HCT116 (cell line): ENCODE data around the gene DLG2.

Experiments used
- CEBPB ChIP-seq: IDR thresholded peaks from 2 replicates; pipeline ENCODE4 v1.6.1; 2012; ENCODE audit warnings: low read depth
- EZH2 ChIP-seq: fragments of 200-600 bp; sonication (generic); IDR thresholded peaks from 2 replicates; pipeline ENCODE4 v1.6.1; 2017; ENCODE audit warnings: antibody characterized with exemption, mixed run types
- EZH2phosphoT487 ChIP-seq: fragments of 200-600 bp; IDR thresholded peaks from 2 replicates; pipeline ENCODE4 v1.6.1; 2018; ENCODE audit warnings: antibody characterized with exemption, borderline replicate concordance
- JUND ChIP-seq: IDR thresholded peaks from 2 replicates; pipeline ENCODE4 v1.6.1; 2012
- POLR2A ChIP-seq: IDR thresholded peaks from 2 replicates; pipeline ENCODE4 v1.7.0; 2011; ENCODE audit warnings: borderline replicate concordance; ENCODE audit not compliant: insufficient read depth, insufficient read length; ENCODE audit errors: extremely low read depth
- POLR2AphosphoS5 ChIP-seq: IDR thresholded peaks from 2 replicates; pipeline ENCODE4 v1.6.1; 2011; ENCODE audit warnings: mild to moderate bottlenecking, low read depth, low read length, moderate library complexity
- RAD21 ChIP-seq: IDR thresholded peaks from 2 replicates; pipeline ENCODE4 v1.6.1; 2012; ENCODE audit warnings: low read depth, mild to moderate bottlenecking
- SP1 ChIP-seq: IDR thresholded peaks from 2 replicates; pipeline ENCODE4 v1.6.1; 2012; ENCODE audit warnings: low read depth
- SRF ChIP-seq: IDR thresholded peaks from 2 replicates; pipeline ENCODE4 v1.6.1; 2012; ENCODE audit warnings: low read depth
- ZNF274 ChIP-seq: fragments of 200-500 bp; sonication (Bioruptor generic); IDR thresholded peaks from 2 replicates; pipeline ENCODE4 v1.6.1; 2014; ENCODE audit warnings: mild to moderate bottlenecking, low read depth, low read length, inconsistent platforms
- TF ChIP-seq, protein P1 (sequence below), 3 experiments: fragments of 200-600 bp in 1 of 3; sonication (generic) in 1 of 3; IDR thresholded peaks in 2 of 3; conservative IDR thresholded peaks in 1 of 3; 2 replicates each; pipeline ENCODE4 v1.5.1; 2012 to 2017; ENCODE audit warnings: low read depth in 2 of 3, low read length in 2 of 3, antibody characterized with exemption in 1 of 3, borderline replicate concordance in 1 of 3, control low read depth in 1 of 3, mild to moderate bottlenecking in 1 of 3, mixed read lengths in 1 of 3, mixed run types in 1 of 3, moderate library complexity in 1 of 3; ENCODE audit not compliant: insufficient read depth in 1 of 3
- TF ChIP-seq, protein P2 (sequence below): IDR thresholded peaks from 2 replicates; pipeline ENCODE4 v1.6.1; 2012
- TF ChIP-seq, protein P3 (sequence below): IDR thresholded peaks from 2 replicates; pipeline ENCODE4 v1.6.1; 2011; ENCODE audit warnings: mild to moderate bottlenecking, low read length, moderate library complexity; ENCODE audit not compliant: insufficient replicate concordance; ENCODE audit errors: extremely low read depth
- TF ChIP-seq, protein P4 (sequence below): IDR thresholded peaks from 2 replicates; pipeline ENCODE4 v1.6.1; 2012; ENCODE audit warnings: low read depth

DNA sequence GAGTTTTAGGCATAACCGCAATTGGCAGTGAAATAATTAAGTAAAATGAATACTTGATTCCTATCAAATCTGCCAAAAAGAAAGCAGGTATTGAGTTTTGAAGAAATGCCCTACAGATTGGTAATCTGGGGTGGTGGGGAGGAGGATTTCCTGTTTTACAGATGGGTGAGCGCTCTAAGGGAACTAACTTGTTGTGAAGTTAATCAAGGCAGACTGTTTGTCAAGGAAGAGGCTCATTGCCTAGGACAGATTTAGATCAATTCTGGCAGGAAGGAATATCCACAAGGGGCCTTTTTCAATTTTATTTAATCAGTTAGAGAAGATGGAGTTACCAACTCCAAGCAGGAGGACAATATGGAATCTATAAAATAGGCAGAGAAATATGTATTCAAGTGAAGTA, 2069.5 kb downstream of the DLG2 start:
- TF ChIP-seq POLR2A: no peak
- no peak for TF ChIP-seq POLR2AphosphoS5
- TF ChIP-seq SP1: no peak
- TF ChIP-seq, protein P1, sequence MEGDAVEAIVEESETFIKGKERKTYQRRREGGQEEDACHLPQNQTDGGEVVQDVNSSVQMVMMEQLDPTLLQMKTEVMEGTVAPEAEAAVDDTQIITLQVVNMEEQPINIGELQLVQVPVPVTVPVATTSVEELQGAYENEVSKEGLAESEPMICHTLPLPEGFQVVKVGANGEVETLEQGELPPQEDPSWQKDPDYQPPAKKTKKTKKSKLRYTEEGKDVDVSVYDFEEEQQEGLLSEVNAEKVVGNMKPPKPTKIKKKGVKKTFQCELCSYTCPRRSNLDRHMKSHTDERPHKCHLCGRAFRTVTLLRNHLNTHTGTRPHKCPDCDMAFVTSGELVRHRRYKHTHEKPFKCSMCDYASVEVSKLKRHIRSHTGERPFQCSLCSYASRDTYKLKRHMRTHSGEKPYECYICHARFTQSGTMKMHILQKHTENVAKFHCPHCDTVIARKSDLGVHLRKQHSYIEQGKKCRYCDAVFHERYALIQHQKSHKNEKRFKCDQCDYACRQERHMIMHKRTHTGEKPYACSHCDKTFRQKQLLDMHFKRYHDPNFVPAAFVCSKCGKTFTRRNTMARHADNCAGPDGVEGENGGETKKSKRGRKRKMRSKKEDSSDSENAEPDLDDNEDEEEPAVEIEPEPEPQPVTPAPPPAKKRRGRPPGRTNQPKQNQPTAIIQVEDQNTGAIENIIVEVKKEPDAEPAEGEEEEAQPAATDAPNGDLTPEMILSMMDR (IDR thresholded peaks at IDR 0.05 in 2 of 3, conservative IDR thresholded peaks at IDR 0.05 in 1 of 3; ENCODE audit: borderline replicate concordance in 1 of 3, insufficient read depth in 1 of 3, low read depth in 2 of 3, low read length in 2 of 3): no peak
- TF ChIP-seq, protein P2, sequence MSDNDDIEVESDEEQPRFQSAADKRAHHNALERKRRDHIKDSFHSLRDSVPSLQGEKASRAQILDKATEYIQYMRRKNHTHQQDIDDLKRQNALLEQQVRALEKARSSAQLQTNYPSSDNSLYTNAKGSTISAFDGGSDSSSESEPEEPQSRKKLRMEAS: no peak
- no peak for TF ChIP-seq RAD21
- TF ChIP-seq EZH2: no peak
- TF ChIP-seq, protein P3, sequence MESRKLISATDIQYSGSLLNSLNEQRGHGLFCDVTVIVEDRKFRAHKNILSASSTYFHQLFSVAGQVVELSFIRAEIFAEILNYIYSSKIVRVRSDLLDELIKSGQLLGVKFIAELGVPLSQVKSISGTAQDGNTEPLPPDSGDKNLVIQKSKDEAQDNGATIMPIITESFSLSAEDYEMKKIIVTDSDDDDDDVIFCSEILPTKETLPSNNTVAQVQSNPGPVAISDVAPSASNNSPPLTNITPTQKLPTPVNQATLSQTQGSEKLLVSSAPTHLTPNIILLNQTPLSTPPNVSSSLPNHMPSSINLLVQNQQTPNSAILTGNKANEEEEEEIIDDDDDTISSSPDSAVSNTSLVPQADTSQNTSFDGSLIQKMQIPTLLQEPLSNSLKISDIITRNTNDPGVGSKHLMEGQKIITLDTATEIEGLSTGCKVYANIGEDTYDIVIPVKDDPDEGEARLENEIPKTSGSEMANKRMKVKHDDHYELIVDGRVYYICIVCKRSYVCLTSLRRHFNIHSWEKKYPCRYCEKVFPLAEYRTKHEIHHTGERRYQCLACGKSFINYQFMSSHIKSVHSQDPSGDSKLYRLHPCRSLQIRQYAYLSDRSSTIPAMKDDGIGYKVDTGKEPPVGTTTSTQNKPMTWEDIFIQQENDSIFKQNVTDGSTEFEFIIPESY: no peak
- no peak for TF ChIP-seq EZH2phosphoT487
- TF ChIP-seq CEBPB: no peak
- TF ChIP-seq, protein P4, sequence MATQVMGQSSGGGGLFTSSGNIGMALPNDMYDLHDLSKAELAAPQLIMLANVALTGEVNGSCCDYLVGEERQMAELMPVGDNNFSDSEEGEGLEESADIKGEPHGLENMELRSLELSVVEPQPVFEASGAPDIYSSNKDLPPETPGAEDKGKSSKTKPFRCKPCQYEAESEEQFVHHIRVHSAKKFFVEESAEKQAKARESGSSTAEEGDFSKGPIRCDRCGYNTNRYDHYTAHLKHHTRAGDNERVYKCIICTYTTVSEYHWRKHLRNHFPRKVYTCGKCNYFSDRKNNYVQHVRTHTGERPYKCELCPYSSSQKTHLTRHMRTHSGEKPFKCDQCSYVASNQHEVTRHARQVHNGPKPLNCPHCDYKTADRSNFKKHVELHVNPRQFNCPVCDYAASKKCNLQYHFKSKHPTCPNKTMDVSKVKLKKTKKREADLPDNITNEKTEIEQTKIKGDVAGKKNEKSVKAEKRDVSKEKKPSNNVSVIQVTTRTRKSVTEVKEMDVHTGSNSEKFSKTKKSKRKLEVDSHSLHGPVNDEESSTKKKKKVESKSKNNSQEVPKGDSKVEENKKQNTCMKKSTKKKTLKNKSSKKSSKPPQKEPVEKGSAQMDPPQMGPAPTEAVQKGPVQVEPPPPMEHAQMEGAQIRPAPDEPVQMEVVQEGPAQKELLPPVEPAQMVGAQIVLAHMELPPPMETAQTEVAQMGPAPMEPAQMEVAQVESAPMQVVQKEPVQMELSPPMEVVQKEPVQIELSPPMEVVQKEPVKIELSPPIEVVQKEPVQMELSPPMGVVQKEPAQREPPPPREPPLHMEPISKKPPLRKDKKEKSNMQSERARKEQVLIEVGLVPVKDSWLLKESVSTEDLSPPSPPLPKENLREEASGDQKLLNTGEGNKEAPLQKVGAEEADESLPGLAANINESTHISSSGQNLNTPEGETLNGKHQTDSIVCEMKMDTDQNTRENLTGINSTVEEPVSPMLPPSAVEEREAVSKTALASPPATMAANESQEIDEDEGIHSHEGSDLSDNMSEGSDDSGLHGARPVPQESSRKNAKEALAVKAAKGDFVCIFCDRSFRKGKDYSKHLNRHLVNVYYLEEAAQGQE: no peak
- TF ChIP-seq JUND: no peak
- TF ChIP-seq SRF: no peak
- TF ChIP-seq ZNF274: no peak
